H1 (cell line): ENCODE results near the gene LTBR. TPM values are rescaled to one million over a fixed set of nuclear protein-coding genes. Genes with fewer than 3 reads are reported as not detected.

Experiments used
- CTCF ChIA-PET: fragments of 300-600 bp; sonication (Branson Sonifier 250); formaldehyde crosslinking; loops from one replicate; lab custom pipeline; 2021; ENCODE audit not compliant: partially characterized antibody; lab: Charles Lee
- POLR2A ChIA-PET: fragments of 300-600 bp; sonication (Branson Sonifier 250); formaldehyde crosslinking; loops from one replicate; lab custom pipeline; 2021; ENCODE audit warnings: inconsistent platforms; ENCODE audit not compliant: partially characterized antibody; lab: Charles Lee
- DNase-seq, 2 experiments: peaks; one replicate each; pipeline versions ENCODE4 v3.0.0 to v3.0.0-alpha.2; 2010 to 2022; ENCODE audit warnings: low spot score in 2 of 2, low read depth in 1 of 2, mixed read lengths in 1 of 2
- FAIRE-seq: peaks from 2 replicates; lab custom pipeline; 2011; peaks lifted over from hg19 to GRCh38; lab: Jason Lieb, UNC
- H2AFZ ChIP-seq: 2 replicates; pipeline ENCODE4 v1.8.1; 2012; ENCODE audit warnings: low read length, inconsistent platforms
- H2AK5ac ChIP-seq: 2 replicates; pipeline ENCODE4 v1.6.1; 2013; ENCODE audit warnings: low read depth, low read length
- H2BK120ac ChIP-seq: replicated peaks from 2 replicates; pipeline ENCODE3; 2013; ENCODE audit warnings: low read depth, low read length, inconsistent platforms
- H2BK12ac ChIP-seq: 2 replicates; pipeline ENCODE4 v1.6.1; 2013; ENCODE audit warnings: low read depth, low read length
- H2BK15ac ChIP-seq: 2 replicates; pipeline ENCODE4 v1.6.1; 2013; ENCODE audit warnings: low read length
- H2BK20ac ChIP-seq: 2 replicates; pipeline ENCODE4 v1.6.1; 2013; ENCODE audit warnings: low read length
- H2BK5ac ChIP-seq: 2 replicates; pipeline ENCODE4 v1.6.1; 2013; ENCODE audit warnings: low read depth, low read length
- H3K14ac ChIP-seq: 2 replicates; pipeline ENCODE4 v1.6.1; 2013; ENCODE audit warnings: inconsistent platforms; ENCODE audit not compliant: insufficient read length
- H3K18ac ChIP-seq: 2 replicates; pipeline ENCODE4 v1.6.1; 2013; ENCODE audit warnings: low read length; ENCODE audit errors: extremely low read depth
- H3K23ac ChIP-seq: 2 replicates; pipeline ENCODE4 v1.6.1; 2013; ENCODE audit warnings: inconsistent platforms; ENCODE audit not compliant: insufficient read length
- H3K23me2 ChIP-seq: 2 replicates; pipeline ENCODE4 v1.6.1; 2013; ENCODE audit warnings: low read depth, low read length
- H3K27ac ChIP-seq: 2 replicates; pipeline ENCODE4 v1.6.1; 2011; ENCODE audit warnings: low read depth, low read length, inconsistent platforms
- H3K27me3 ChIP-seq, 4 experiments: replicated peaks in 1 of 4; 1 replicate in 1 of 4; 2 replicates in 3 of 4; pipeline versions ENCODE4 v1.6.1 to v1.8.1; 2011 to 2013; ENCODE audit warnings: low read length in 3 of 4, mild to moderate bottlenecking in 3 of 4, inconsistent platforms in 2 of 4, mixed read lengths in 2 of 4, moderate library complexity in 1 of 4; ENCODE audit not compliant: control insufficient read depth in 3 of 4, insufficient read depth in 3 of 4; ENCODE audit errors: extremely low read depth in 1 of 4
- H3K36me3 ChIP-seq, 4 experiments: 2 replicates each; pipeline versions ENCODE4 v1.6.1 to v1.8.1; 2011 to 2013; ENCODE audit warnings: mild to moderate bottlenecking in 4 of 4, low read length in 3 of 4, moderate library complexity in 2 of 4, control low read depth in 1 of 4, inconsistent platforms in 1 of 4; ENCODE audit not compliant: insufficient read depth in 4 of 4, control insufficient read depth in 2 of 4
- H3K4ac ChIP-seq: replicated peaks from 2 replicates; pipeline ENCODE3; 2013; ENCODE audit warnings: low read length, low read depth, mixed read lengths, inconsistent platforms; ENCODE audit not compliant: insufficient read length
- H3K4me1 ChIP-seq, 4 experiments: replicated peaks in 1 of 4; 1 replicate in 1 of 4; 2 replicates in 3 of 4; pipeline versions ENCODE4 v1.6.1 to v1.8.1; 2011 to 2013; ENCODE audit warnings: low read length in 3 of 4, inconsistent platforms in 2 of 4, mixed read lengths in 1 of 4; ENCODE audit not compliant: insufficient read depth in 4 of 4, control insufficient read depth in 3 of 4
- H3K4me2 ChIP-seq, 2 experiments: 2 replicates each; pipeline versions ENCODE4 v1.6.1 to v1.8.1; 2011 to 2013; ENCODE audit warnings: low read depth in 2 of 2, low read length in 2 of 2, control low read depth in 1 of 2, inconsistent platforms in 1 of 2, mild to moderate bottlenecking in 1 of 2; ENCODE audit not compliant: insufficient read depth in 1 of 2
- H3K4me3 ChIP-seq, 4 experiments: fragments of 200-600, 300-600 bp in 1 of 4; sonication (generic), shearing (Covaris generic), sonication (Bioruptor Twin) in 1 of 4; 2 replicates each; pipeline versions ENCODE4 v1.5.1 to v1.8.1; 2011 to 2016; ENCODE audit warnings: low read length in 4 of 4, low read depth in 3 of 4, control low read depth in 2 of 4, inconsistent platforms in 2 of 4, mild to moderate bottlenecking in 2 of 4, mixed read lengths in 1 of 4, moderate library complexity in 1 of 4; ENCODE audit not compliant: insufficient read depth in 2 of 4; ENCODE audit errors: extremely low read depth in 1 of 4
- H3K56ac ChIP-seq: replicated peaks from 2 replicates; pipeline ENCODE3; 2013; ENCODE audit warnings: low read depth, mild to moderate bottlenecking, mixed read lengths, low read length, inconsistent platforms; ENCODE audit not compliant: insufficient read length
- H3K79me1 ChIP-seq: 2 replicates; pipeline ENCODE4 v1.6.1; 2013; ENCODE audit warnings: low read depth, low read length, control low read depth
- H3K79me2 ChIP-seq, 2 experiments: 2 replicates each; pipeline versions ENCODE4 v1.6.1 to v1.8.1; 2012 to 2013; ENCODE audit warnings: low read length in 2 of 2, mild to moderate bottlenecking in 2 of 2, inconsistent platforms in 1 of 2; ENCODE audit not compliant: insufficient read depth in 2 of 2, control insufficient read depth in 1 of 2
- H3K9ac ChIP-seq, 4 experiments: replicated peaks in 1 of 4; 1 replicate in 1 of 4; 2 replicates in 3 of 4; pipeline versions ENCODE4 v1.6.1 to v1.8.1; 2011 to 2013; ENCODE audit warnings: low read depth in 3 of 4, low read length in 3 of 4, control low read depth in 2 of 4, mild to moderate bottlenecking in 2 of 4, moderate library complexity in 2 of 4, inconsistent platforms in 1 of 4; ENCODE audit errors: extremely low read depth in 1 of 4
- H3K9me3 ChIP-seq, 2 experiments: 2 replicates each; pipeline versions ENCODE4 v1.6.1 to v1.8.1; 2012 to 2013; ENCODE audit warnings: mild to moderate bottlenecking in 2 of 2, moderate library complexity in 2 of 2, control low read depth in 1 of 2, inconsistent platforms in 1 of 2, low read depth in 1 of 2, low read length in 1 of 2, mixed read lengths in 1 of 2; ENCODE audit not compliant: insufficient read depth in 2 of 2
- H4K20me1 ChIP-seq, 2 experiments: replicated peaks in 1 of 2; 2 replicates each; pipeline versions ENCODE3 to v1.8.1; 2011 to 2013; ENCODE audit warnings: inconsistent platforms in 2 of 2, low read length in 2 of 2, mild to moderate bottlenecking in 1 of 2; ENCODE audit not compliant: insufficient read depth in 2 of 2, control insufficient read depth in 1 of 2
- H4K5ac ChIP-seq: 2 replicates; pipeline ENCODE4 v1.6.1; 2013; ENCODE audit warnings: low read length, low read depth, mixed read lengths, inconsistent platforms; ENCODE audit not compliant: insufficient read length
- H4K8ac ChIP-seq: 2 replicates; pipeline ENCODE4 v1.8.0; 2013; ENCODE audit warnings: mild to moderate bottlenecking, moderate library complexity, low read length, inconsistent platforms; ENCODE audit not compliant: insufficient read depth; ENCODE audit errors: extremely low read depth
- H4K91ac ChIP-seq: replicated peaks from 2 replicates; pipeline ENCODE3; 2013; ENCODE audit warnings: low read length, mixed read lengths, inconsistent platforms; ENCODE audit not compliant: insufficient read length
- NRF1 ChIP-seq: IDR thresholded peaks from 2 replicates; pipeline ENCODE4 v1.6.1; 2011; ENCODE audit warnings: mild to moderate bottlenecking, low read depth, low read length, improper control_type of control experiment
- RNF2 ChIP-seq: fragments of 200-900, 300-1000 bp; sonication (generic); IDR thresholded peaks from 2 replicates; pipeline ENCODE4 v1.7.1; 2016; ENCODE audit warnings: borderline replicate concordance, low read depth, mild to moderate bottlenecking, antibody characterized with exemption, low read length; ENCODE audit not compliant: poor library complexity, severe bottlenecking; ENCODE audit errors: missing control alignments
- SP2 ChIP-seq: IDR thresholded peaks from 2 replicates; pipeline ENCODE4 v1.6.1; 2012; ENCODE audit warnings: mild to moderate bottlenecking, low read length, inconsistent platforms
- WGBS, 2 experiments: shearing (Covaris generic) in 1 of 2; methylation state at CpG; one replicate each; pipeline versions ENCODE4 v1.1.6 to v1.1.7; 2013 to 2015; ENCODE audit warnings: low lambda C conversion rate in 2 of 2, mixed read lengths in 2 of 2, inconsistent platforms in 1 of 2, low coverage in 1 of 2, missing lambda C conversion rate in 1 of 2; ENCODE audit not compliant: insufficient replicate concordance in 2 of 2, insufficient coverage in 1 of 2, insufficient read length in 1 of 2; ENCODE audit errors: extremely low coverage in 1 of 2, missing lambda C conversion rate in 1 of 2; 5-methylcytosine and 5-hydroxymethylcytosine counted together
- polyA plus RNA-seq, 7 experiments: library from polyadenylated mRNA; depleted of rRNA in 3 of 7; stranded (reverse) in 5 of 7; unstranded in 2 of 7; fragments of >200 nt in 5 of 7; fragments of 200-250 nt in 2 of 7; gene quantifications; 1 replicate in 5 of 7; 2 replicates in 1 of 7; 4 replicates in 1 of 7; pipeline versions ENCODE4 v1.2.1 to v1.2.3, GENCODE V29; 2011 to 2013; ENCODE audit warnings: missing spikeins in 2 of 7, mixed read lengths in 2 of 7
- total RNA-seq: library from RNA; stranded (reverse); fragmentation: NEBNext Ultra II Directional; extraction: Animal tissue kit (Norgen Biotek cat#: 25700); gene quantifications from 2 replicates; pipeline ENCODE4 v1.2.1, GENCODE V29; 2021
- TF ChIP-seq, protein P1 (sequence below): IDR thresholded peaks from 2 replicates; pipeline ENCODE4 v1.6.1; 2011; ENCODE audit warnings: low read depth, mild to moderate bottlenecking, low read length; ENCODE audit not compliant: insufficient read depth

Gene LTBR
- total and polyA plus RNA-seq, 2 of the 8 experiments (the other 6 are each of a cell fraction or from before 2014, with no cell fraction given): 5.1 to 6.3 TPM

- no peaks in the 10 kb centered on the region for H3K9me3 ChIP-seq
- no peak overlapping the region for H3K4ac ChIP-seq
- peak overlapping the region in 1 of 4 experiments; percentile 43; a peak in 2 of 8 replicates for H3K4me3 ChIP-seq
- H2BK12ac ChIP-seq: peak overlapping the region; percentile 86
- peaks cover 3 to 5% of the 10 kb centered on the region in 2 experiments for H4K20me1 ChIP-seq
- no peak overlapping the region for H4K5ac ChIP-seq
- peaks cover 15 to 45% (median 26%) of the 10 kb centered on the region in 4 experiments for H3K4me1 ChIP-seq
- H3K23ac ChIP-seq: no peak overlapping the region
- WGBS, 2 experiments: 87% methylated on average over 9 of the region's 9 CpGs; no CpG with 5 or more reads in 1 of the 2 experiments
- H4K91ac ChIP-seq: peak overlapping the region; percentile 25
- H3K36me3 ChIP-seq: peaks cover 0 to 5% (median 2%) of the 10 kb centered on the region in 4 experiments; a peak in 3 of 8 replicates
- H2BK120ac ChIP-seq: peak overlapping the region; percentile 2
- peak overlapping the region; percentile 94; the same call in 1 of the 2 replicates for H2BK15ac ChIP-seq
- no peak for FAIRE-seq
- peak overlapping the region; percentile 72; the same call in 1 of the 2 replicates for H3K27ac ChIP-seq
- ChIA-PET CTCF (interaction anchor here (0.6 to 7.4 kb wide), 13 partner anchors 12 to 168 kb away, joined by 3 to 66 read pairs (median 4); partner anchors contain the start of gene VAMP1), POLR2A (interaction anchor here (1.0 to 17.2 kb wide), 8 partner anchors 9 to 155 kb away, joined by 3 to 259 read pairs (median 6); partner anchors contain the start of genes MRPL51, TNFRSF1A and VAMP1)
- no peak for DNase-seq
- H3K27me3 ChIP-seq: no peaks in the 10 kb centered on the region
- H3K14ac ChIP-seq: no peak overlapping the region
- peak overlapping the region; percentile 93 for H3K18ac ChIP-seq
- H2AK5ac ChIP-seq: peak overlapping the region; percentile 93
- H3K9ac ChIP-seq: no peak overlapping the region
- peak overlapping the region; percentile 69 to 91 for H3K4me2 ChIP-seq
- H2BK20ac ChIP-seq: peak overlapping the region; percentile 98
- peaks cover 21% of the 10 kb centered on the region for H3K79me1 ChIP-seq
- no peak overlapping the region for H4K8ac ChIP-seq
- H2BK5ac ChIP-seq: peak overlapping the region; percentile 89
- peaks cover 22% of the 10 kb centered on the region for H3K23me2 ChIP-seq
- H3K79me2 ChIP-seq: peaks cover 26 to 93% of the 10 kb centered on the region in 2 experiments
- TF ChIP-seq NRF1 (no peak), SP2 (no peak), RNF2 (no peak)
- TF ChIP-seq, protein P1, sequence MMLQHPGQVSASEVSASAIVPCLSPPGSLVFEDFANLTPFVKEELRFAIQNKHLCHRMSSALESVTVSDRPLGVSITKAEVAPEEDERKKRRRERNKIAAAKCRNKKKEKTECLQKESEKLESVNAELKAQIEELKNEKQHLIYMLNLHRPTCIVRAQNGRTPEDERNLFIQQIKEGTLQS: no peak
- H3K56ac ChIP-seq: no peak overlapping the region
- H2AFZ ChIP-seq: no peak overlapping the region
Observed at GRCh38 chr12:6369916-6370575, 13.9 kb upstream of the LTBR start.
